Cerebellar nuclear complex (tissue), 1 donor: ENCODE measurements around the gene THNSL1.

Experiments used
- DNase-seq, 2 experiments: peaks; one replicate each; lab custom pipeline; 2025; lab: John Stamatoyannopoulos, UW

The THNSL1 gene

DNA sequence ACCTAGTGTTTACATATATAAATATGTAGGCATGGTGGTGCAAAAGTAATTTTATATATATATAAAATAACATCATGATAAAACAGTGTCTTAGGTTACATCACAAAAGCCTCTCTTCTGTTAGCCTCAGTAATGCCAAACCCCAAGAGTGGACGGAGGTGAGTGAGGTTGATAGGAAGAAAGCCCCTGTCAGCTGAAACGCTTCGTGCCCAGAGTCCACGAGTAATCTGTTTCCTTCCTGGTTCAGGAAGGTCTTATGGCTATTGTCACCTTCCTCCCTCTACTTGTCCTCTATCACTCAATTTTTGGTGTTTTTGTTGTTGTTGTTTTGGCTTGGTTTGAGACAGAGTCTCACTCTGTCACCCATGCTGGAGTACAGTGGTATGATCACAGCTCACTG, 41.5 kb downstream of the THNSL1 start:
- DNase-seq, result no peak

DNA sequence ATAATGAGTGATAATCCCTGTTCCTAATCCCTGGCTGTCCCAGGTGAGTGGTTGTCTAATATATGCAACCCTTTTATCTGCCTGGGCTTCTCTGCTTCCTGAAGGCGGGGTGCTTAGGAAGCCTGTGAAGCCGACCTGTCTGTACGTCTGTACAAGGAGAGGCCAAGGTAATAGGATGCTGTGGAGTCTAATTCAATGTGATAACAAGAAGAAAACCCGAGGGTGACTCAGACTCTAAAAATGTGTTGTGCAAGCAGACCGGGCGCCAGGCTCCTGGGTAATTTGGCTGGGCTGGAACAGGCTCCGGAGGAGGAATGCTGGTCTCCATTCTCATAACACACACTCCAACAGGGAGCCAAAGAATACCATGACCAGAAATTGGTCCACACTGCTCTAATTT, 43.6 kb downstream of the THNSL1 start:
- DNase-seq, result no peak

DNA sequence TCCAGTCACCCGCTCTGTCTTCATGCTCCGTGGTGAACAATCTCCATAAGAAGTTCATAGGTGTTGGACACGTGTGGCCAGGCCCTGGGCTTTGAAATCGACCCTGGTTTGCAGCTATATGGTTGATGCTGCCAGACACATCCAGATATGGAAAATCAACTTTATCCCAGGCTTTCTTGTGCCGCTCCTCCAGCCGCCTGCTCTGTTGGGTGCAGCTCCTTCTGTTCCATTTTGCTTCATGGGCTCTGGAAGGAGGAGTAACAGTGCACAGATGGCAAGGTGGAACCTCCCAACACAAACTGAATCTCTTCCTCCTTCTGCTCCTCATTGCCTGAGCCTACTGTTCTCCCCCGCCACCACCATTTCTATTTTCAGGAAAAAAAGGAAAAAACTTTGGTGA, 44.7 kb downstream of the THNSL1 start:
- DNase-seq, result no peak

DNA sequence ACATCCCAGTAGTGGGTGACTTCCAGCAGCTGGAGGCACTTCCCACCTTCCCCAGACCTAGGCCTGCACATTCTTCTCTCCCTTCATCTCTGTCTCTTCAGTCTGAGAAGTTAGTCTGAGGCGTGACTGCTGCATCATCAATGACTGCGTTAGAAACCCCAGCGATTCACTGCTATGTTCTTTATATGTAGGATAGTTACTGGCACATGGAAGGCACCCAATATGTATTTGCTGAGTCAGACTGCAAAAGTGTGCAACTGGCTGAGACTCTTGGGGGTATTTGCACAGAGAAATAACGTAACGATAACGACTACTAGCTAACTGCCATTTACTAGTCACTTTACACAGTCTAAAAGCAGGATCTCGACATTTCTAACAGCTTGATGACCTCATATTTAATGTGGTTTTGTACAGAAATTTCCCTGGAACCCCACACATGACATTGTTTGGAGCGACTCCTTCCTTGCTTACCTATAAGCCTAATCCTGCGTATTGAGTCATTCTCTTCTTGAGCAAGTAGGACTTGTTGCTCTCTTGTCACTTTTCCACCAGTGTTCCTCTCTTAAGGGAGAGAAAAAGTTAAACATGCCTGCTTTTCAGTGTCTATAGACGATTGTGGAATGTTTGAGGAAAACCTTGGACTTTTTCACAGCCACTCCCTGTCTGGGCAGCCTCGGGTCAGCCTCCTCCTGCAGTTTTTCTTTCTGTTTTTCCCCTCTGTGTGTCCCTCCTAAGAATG, 45.5 kb downstream of the THNSL1 start:
- no peak for DNase-seq

DNA sequence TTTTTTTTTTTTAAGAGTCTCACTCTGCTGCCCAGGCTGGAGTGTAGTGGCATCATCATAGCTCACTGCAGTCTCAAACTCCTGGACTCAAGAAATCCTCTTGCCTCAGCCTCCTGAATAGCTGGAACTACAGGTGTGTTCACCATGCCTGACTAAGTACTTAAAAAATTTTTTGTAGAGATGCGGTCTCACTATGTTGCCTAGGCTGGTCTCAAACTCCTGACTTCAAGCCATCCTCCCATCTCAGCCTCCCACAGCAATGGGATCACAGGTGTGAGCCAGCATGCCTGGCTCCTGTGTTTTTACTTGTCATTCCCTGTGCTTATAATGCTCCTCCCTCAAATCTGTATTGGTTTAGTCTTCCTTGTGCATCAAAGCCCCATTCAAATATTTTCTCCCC, 46.7 kb downstream of the THNSL1 start:
- no peak for DNase-seq

DNA sequence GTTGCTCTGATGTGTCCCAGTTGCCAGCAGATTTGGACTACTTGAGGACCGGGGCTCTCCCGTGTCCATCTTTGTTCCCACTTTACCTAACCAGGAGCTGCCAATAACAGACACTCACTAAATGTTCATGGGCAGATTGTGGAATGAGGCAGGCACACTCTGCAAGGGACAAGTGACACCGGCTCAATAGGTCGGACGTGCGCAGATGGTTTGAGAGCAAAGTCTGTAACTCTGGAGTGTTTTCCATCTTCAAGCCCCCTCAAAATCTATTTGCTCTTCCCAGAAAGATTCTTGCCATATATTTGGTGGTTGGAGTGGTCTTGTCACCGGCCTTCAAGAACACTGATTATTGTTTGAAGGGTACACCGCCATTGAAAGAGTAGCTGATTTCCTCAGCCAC, 47.2 kb downstream of the THNSL1 start:
- DNase-seq, result no peak

DNA sequence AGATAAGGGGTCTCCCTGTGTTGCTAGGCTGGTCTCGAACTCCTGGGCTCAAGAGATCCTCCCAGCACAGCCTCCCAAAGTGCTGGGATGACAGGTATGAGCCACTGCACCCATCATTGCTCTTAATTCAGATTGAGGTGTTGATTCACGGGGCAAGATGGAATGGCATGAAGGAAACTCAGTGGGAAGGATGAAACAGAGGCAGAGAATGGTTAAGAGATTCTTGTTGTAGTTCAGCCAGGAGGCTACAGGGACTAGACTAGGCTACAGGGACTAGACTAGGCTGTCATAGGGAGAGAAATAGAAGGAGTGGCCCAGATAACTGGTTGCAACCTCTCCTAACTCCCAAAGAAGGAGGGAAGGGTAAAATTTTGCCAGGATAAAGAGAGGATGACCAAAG, 48.0 kb downstream of the THNSL1 start:
- no peak for DNase-seq

DNA sequence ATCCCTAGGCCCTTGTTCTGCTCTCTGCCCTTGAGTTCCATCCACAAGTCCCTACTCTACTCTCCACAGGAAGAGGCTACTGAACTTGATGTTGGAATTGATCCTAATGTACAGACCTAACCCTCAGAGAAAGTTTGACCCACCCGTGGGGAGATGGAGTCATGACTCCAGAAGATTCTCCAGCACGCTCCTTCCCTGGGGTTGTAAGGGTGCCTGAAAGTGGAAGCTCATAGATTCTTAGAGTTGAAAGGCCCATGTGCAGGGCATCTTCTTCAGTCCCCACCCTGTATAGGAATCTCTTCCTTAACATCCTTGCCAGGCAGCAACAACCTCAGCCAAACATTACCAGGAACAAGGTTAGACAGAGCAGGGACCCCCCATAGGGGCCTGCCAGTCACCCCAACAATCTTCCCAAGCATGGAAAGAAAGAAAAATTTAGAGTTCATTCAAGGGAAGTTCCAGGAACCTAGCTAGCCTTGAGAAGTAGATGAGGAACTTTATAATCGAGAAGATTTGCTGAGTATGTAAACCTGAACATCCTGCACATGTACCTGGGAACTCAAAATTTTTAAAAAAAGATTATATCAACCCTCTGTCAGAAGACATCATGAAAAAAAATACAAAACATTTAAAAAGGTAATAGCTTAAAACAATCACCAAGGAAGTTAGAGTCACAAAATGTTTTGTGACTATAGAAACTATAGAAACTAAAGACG, 49.5 kb downstream of the THNSL1 start:
- no peak for DNase-seq

DNA sequence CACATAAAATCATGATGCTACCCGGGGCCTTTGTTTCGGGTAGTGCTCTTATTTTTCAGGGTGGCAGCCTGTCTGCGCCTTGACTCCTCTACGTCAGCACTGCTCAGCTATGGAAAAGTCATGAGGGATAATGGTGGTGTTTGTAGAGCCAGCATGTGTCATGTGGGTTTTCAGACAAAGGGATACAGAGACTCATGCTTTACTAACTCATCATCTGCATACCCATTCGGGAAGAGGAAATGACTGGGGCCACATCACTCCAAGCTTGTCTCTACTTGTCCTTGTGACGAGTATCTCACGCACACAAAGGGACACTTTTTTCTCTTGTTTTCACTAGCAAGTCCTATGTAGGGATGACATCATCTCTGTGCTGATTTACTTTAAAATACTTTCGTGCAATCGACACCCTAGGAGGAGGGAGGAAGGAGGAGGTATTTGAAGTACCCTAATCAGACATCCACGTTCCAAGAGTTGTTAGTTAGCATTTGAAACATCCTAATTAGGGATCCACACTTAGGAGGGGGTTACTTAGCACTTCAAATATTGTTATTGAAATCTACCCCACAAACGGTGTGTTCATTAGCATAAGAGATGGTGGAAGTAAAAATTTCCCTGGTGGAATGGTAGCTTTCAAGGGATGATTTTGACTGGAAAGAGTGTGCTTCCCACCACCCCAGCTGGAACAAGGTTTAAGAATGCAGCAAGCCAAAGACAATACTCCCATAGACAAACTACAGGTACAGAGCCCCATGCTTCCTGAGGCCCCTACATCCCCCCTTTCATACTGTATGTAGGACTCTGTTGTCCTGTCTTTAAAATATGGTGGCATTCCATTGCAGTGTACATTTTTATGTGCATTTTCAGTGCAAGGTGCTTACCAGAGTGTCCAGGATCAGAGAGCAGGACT, 52.0 kb downstream of the THNSL1 start:
- DNase-seq, result no peak

DNA sequence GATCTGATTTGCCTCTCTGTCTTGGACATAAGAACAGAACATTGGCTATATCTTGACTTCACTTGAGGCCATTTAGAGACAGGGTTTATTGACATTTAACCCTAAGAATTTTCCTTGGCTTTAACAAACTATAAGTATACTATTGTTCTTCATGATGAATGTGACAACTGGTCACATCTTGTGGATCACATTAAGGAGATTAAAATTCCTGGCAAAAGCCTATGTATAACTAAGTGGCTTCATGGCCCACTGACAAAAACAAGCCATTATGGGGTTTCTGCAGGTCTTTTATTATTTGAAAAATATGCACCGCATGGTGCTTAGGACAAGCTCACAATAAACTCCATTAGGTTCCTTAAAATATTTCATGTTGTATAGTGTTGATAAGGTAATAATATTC, 54.8 kb downstream of the THNSL1 start:
- DNase-seq, result no peak

DNA sequence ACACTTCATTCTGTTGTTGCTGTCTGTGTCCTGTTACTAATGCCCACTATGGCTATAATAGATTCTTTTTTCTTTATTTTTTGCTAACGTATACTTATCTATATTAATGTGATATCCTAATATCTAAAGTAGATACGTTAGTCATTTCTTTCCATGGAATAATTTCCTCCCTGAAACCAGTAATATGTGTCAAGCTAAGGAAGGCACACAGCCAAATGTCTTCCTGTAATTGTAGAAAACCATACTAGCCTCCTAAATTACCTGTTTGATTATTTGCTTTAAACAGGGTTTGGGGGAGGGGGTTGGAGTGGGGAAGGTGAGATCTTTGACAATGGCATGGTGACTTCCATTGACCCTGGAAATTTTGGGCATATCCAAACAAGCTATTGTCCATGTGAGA, 56.4 kb downstream of the THNSL1 start:
- DNase-seq, result no peak

DNA sequence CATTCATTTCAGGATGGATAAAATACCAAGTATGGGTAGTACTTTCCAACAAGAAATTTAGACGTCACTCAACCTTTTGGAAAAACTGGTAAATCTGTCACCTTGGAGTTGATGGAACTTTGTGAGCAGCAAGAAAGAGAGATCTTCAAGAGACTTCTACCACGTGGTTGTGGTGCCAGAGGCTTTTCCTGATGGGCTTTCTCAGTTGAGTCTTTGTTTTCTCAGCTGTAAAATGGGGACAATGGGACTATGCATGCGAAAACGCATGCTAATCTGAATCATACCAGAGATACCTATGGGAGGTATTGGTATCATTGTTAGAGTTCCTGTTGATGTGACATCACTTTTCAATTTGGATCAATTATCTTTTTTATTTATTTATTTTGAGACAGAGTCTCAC, 59.4 kb downstream of the THNSL1 start:
- no peak for DNase-seq
